Activated CD8-positive, alpha-beta T cell treated with anti-CD3 and anti-CD28 coated beads for 36 hours (primary cell): Measurements from ENCODE around the gene DRC7. TPM values are rescaled to one million over a fixed set of nuclear protein-coding genes. Genes with fewer than 3 reads are reported as not detected.

ENCODE experiments used
- ATAC-seq: fragments of 200-7000 bp; cut with Tn5 transposase; one replicate; pipeline ENCODE4 v1.10.0; 2021; ENCODE audit warnings: mild to moderate bottlenecking, moderate library complexity
- CTCF ChIA-PET: fragments of 350-600 bp; sonication (Branson Sonifier 250); formaldehyde crosslinking; loops from one replicate; lab custom pipeline; 2021; ENCODE audit warnings: antibody characterized with exemption; lab: Charles Lee
- POLR2A ChIA-PET: fragments of 350-600 bp; sonication (Branson Sonifier 250); formaldehyde crosslinking; loops from one replicate; lab custom pipeline; 2021; ENCODE audit warnings: antibody characterized with exemption; lab: Charles Lee
- DNase-seq: peaks from one replicate; pipeline ENCODE4 v3.0.0-alpha.2; 2020
- H3K27ac Mint-ChIP-seq: one replicate; pipeline ENCODE4 v1.8.0; 2021; ENCODE audit warnings: mild to moderate bottlenecking, mixed read lengths
- H3K27me3 Mint-ChIP-seq: one replicate; pipeline ENCODE4 v1.8.0; 2021; ENCODE audit warnings: mixed read lengths
- H3K36me3 Mint-ChIP-seq: one replicate; pipeline ENCODE4 v1.8.0; 2021; ENCODE audit warnings: low read depth, mixed read lengths
- H3K4me1 Mint-ChIP-seq: one replicate; pipeline ENCODE4 v1.8.0; 2021; ENCODE audit warnings: low read depth, mixed read lengths
- H3K4me3 Mint-ChIP-seq: one replicate; pipeline ENCODE4 v1.8.0; 2021; ENCODE audit warnings: mild to moderate bottlenecking, moderate library complexity, mixed read lengths
- H3K9me3 Mint-ChIP-seq: one replicate; pipeline ENCODE4 v1.8.0; 2021; ENCODE audit warnings: mixed read lengths
- intact Hi-C: fragments of 100-400 bp; cut with micrococcal nuclease; formaldehyde crosslinking; loops from one replicate; pipeline ENCODE4 v1.10.0; 2022
- total RNA-seq, 2 experiments: library from RNA; stranded (reverse); gene quantifications; one replicate each; pipeline ENCODE4 v1.2.3, GENCODE V29; 2021
- TF ChIP-seq, protein P1 (sequence below): fragments of 200-600 bp; IDR thresholded peaks from one replicate; pipeline ENCODE4 v1.8.0; 2022; ENCODE audit warnings: antibody characterized with exemption, mild to moderate bottlenecking

DRC7 gene
- total RNA-seq, 2 experiments from 2014 or later: 0.58 TPM; not detected in 1

DNA sequence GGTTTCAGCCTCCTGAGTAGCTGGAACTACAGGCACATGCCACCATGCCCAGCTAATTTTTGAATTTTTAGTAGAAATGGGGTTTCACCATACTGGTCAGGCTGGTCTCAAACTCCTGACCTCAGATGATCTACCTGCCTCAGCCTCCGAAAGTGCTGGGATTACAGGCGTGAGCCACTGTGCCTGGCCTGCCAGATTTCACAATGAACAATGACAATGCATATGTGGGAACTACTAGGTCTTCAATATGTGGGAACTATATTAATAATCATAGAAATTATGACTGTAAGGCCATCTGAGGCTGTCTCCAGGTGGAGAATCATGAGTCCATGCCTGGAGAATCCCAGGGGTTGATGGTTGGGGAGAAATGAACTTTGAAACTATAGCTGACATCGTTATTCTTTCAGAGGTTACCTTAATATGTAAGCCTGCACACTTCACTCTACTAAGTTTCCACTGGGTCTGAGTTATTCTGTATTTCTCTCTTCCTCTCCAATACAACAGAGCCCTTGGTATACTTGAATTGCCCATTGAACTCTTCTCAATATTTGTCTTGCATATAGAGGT, 7.2 kb upstream of the DRC7 start:
- H3K9me3 Mint-ChIP-seq: no peaks in the 10 kb centered on the region
- no peak for ATAC-seq
- H3K27me3 Mint-ChIP-seq: no peaks in the 10 kb centered on the region
- CTCF ChIA-PET: no interaction called here
- no peak overlapping the region for H3K27ac Mint-ChIP-seq
- peaks cover 20% of the 10 kb centered on the region for H3K4me1 Mint-ChIP-seq
- intact Hi-C loops: no loop called here
- no peak overlapping the region for H3K4me3 Mint-ChIP-seq
- H3K36me3 Mint-ChIP-seq: no peaks in the 10 kb centered on the region
- DNase-seq: no peak
- POLR2A ChIA-PET: interaction anchor here (1.5 kb wide), 1 partner anchor 150 kb away, joined by 4 read pairs; the partner anchor contains the start of gene CCDC102A
- TF ChIP-seq, protein P1, sequence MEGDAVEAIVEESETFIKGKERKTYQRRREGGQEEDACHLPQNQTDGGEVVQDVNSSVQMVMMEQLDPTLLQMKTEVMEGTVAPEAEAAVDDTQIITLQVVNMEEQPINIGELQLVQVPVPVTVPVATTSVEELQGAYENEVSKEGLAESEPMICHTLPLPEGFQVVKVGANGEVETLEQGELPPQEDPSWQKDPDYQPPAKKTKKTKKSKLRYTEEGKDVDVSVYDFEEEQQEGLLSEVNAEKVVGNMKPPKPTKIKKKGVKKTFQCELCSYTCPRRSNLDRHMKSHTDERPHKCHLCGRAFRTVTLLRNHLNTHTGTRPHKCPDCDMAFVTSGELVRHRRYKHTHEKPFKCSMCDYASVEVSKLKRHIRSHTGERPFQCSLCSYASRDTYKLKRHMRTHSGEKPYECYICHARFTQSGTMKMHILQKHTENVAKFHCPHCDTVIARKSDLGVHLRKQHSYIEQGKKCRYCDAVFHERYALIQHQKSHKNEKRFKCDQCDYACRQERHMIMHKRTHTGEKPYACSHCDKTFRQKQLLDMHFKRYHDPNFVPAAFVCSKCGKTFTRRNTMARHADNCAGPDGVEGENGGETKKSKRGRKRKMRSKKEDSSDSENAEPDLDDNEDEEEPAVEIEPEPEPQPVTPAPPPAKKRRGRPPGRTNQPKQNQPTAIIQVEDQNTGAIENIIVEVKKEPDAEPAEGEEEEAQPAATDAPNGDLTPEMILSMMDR: no peak

DNA sequence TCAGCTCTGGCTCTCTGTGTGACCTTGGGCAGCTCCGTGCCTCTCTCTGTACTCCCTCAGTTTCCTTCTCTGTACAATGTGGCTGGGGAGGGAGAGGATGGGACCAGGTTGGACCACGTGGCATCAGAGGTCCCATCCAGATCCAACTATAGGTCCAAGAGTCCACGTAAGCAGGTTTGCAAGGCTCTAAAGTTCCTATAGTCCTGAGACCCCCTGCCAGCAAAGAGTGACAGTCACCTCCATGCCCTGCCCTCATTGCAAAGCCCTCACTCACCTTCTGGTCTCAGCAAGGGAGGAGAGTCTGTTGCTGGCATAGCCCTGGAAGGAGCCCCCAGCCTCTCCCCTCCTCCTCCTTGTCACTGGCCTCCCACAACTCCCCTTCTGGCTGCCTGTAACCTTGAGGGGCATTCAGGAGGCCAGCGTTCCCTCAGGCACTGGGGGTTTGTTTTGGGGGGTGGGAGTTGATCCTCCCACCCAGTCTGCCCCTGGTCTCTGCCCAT, 6.1 kb upstream of the DRC7 start:
- Mint-ChIP-seq H3K4me3 (no peak overlapping the region), H3K36me3 (no peaks in the 10 kb centered on the region), H3K27ac (peak overlapping the region; percentile 88), H3K27me3 (no peaks in the 10 kb centered on the region), H3K9me3 (no peaks in the 10 kb centered on the region), H3K4me1 (peaks cover 20% of the 10 kb centered on the region)
- POLR2A ChIA-PET: no interaction called here
- ATAC-seq (no peak), DNase-seq (no peak)
- TF ChIP-seq, protein P1: no peak
- intact Hi-C loops: no loop called here
- CTCF ChIA-PET: interaction anchor here (1.2 to 2.0 kb wide), 2 partner anchors 39 to 40 kb away, joined by 3 to 7 read pairs; no protein-coding TSS in a partner anchor

DNA sequence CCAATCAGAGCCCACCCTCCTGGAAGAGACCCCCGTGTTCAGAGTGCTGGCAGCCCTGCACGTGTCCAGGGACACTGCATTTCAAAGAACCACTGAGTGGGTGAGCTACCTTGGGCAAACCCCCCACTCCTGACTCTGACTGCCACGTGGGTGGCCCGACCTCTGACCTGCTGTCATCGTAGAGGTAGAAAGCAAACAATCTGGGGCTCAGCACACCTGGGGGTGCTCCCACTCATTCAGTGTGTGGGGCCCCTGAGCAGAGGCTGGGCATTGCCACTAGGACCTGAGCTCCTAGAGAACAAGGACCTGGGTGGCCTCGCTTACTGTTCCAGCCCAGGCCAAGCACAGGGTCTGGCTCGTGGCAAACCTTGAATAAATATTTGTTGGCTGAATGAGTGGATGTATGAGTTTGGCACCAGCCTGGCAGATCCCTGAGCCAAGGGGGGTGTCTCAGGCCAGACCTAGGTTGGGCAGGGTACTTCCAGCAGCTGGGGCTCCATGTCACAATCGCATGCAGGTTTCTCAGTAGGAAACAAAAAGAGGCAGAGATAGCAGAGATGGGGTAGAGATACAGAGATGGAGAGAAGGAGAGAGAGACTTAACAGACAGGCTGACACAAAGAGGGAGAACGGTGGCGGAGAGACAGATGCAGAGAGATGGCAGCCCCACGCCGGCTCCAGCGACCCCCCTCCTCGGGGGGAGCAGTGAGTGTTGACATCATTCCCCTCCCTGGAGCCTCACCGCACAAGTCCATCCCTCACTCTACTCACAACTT, 5.4 kb upstream of the DRC7 start:
- Mint-ChIP-seq H3K9me3 (no peaks in the 10 kb centered on the region), H3K4me3 (peak overlapping the region; percentile 60), H3K4me1 (peaks cover 20% of the 10 kb centered on the region), H3K36me3 (no peaks in the 10 kb centered on the region), H3K27ac (peak overlapping the region; percentile 88), H3K27me3 (no peaks in the 10 kb centered on the region)
- DNase-seq: no peak
- ATAC-seq: peak; percentile 4
- intact Hi-C loops: no loop called here
- POLR2A ChIA-PET: interaction anchor here (1.2 kb wide), 2 partner anchors 21 to 46 kb away, joined by 3 to 4 read pairs; partner anchors contain the start of gene ADGRG3
- TF ChIP-seq, protein P1: no peak
- CTCF ChIA-PET: interaction anchor here (1.2 to 2.0 kb wide), 3 partner anchors 40 to 113 kb away, joined by 3 to 11 read pairs (median 7); no protein-coding TSS in a partner anchor

DNA sequence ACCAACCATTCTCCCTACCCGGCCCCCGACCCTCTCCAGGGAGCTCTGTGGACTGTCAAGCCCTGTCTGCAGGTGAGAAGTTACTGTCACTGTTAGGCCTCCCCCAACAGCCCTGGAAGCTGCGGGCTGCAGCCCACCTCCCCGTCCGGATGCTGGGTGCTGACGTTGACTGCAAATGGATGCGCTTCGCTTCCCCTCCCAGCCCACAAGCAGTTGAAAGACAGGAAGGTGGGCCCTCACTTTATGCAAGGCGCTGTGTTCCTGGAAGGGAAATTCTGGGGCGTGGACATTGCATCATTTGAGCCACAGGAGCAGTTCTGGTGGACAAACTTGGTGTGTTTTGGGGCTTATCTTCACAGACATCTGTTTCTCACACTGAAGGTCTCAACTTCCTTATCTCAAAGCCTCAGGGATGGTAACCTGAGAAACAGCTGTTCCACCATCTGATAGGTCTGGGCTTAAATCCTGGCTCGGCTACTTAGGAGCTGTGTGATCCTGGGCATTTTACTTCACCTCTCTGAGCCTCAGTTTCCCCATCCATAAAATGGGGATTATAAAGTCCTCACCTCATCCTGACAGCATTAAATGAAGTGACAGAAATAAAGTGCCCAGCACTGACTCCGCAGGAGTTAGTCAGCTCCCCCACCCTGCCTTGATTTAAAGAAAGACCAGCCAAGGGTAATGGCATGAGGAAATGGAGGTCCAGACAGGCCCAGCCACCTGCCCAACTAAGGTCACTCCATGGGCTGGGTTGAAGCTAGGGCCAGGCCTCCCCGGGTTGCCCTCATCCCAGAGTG, 4.6 kb upstream of the DRC7 start:
- ChIA-PET POLR2A (interaction anchor here (0.7 to 1.2 kb wide), 4 partner anchors 22 to 138 kb away, joined by 3 to 4 read pairs (median 3); partner anchors contain the start of gene ADGRG3), CTCF (interaction anchor here (1.2 to 2.0 kb wide), 3 partner anchors 40 to 114 kb away, joined by 3 to 11 read pairs (median 7); no protein-coding TSS in a partner anchor)
- H3K36me3 Mint-ChIP-seq: no peaks in the 10 kb centered on the region
- H3K4me1 Mint-ChIP-seq: peaks cover 25% of the 10 kb centered on the region
- intact Hi-C loops: no loop called here
- DNase-seq (peak; percentile 74), ATAC-seq (peak; percentile 84)
- no peaks in the 10 kb centered on the region for H3K27me3 Mint-ChIP-seq
- H3K4me3 Mint-ChIP-seq: peak overlapping the region; percentile 60
- peak overlapping the region; percentile 88 for H3K27ac Mint-ChIP-seq
- TF ChIP-seq, protein P1: no peak
- H3K9me3 Mint-ChIP-seq: no peaks in the 10 kb centered on the region
